Measurements from ENCODE around the gene WT1.
"Not testable (repeated sequence)": the region's sequence is repeated elsewhere in the genome, so short reads cannot be mapped to it uniquely, and the experiment has no call there.

WT1 gene

DNA sequence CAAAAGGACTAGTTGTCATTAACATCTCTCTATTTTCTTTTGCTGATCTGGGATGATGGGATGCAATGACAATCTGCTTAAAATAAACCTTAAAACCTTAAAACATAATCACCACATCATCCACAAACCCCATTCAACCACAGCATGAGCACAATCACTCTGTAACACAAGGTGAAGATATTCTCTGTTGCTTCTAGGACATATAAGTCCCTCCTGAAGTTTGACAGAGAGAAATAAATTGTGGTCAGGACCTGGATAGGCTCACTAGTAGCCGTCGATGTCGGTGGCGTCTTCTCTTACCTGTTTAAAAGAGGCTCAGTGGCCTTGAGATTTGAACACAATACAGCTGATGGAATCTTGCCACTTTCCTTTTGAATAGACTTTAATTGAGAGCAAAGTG is 47.9 kb downstream of the WT1 start:
- no peak for DNase-seq (ENCODE audit: low spot score)

DNA sequence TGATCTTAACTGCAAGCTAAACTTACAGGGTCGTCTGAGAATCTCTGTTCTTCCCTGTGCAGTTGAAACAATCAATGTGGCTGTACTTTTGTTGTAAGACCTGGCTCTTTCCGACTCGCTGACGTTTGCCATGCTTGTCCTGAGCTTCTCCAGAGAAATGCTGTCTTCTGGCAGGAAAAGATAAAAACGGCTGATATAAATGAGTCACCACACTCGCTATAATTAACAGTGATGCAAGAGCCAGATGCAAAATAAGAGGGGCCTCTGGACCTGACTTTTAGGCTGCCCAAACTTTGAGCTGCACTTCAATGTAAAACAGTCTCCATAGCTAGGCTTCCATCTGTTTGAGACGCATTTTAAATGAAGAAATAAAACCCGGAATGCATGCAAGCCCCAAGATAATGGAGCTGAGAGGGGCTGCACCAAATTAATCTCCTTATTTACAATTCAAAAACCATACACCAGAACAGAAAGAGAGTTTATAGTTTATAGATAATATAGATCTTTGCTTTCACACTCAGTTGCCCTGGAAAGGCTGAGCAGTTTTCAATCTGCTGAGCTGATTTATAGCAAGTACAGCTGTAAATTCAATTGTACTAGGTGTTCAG is 48.5 kb downstream of the WT1 start:
- DNase-seq (ENCODE audit: low spot score) = no peak

DNA sequence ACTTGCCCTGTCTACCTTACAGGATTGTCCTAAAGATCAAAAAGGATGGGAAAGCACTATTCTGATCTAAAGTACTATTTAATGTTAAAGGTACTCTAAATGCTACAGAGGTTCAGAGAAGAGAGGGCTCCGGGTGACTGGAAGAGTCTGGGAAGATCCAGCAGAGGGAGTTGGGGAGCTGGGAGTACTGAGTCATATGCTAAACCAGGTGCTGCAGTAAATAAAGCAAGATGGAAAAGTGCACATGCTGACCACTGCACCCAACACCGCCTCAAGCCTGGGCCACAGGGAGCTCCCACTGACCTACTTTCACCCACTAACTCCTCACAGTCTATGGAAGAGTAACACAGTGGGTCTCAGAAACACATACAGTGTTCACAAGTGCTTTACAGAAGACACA is 49.3 kb downstream of the WT1 start:
- DNase-seq (ENCODE audit: low spot score) = no peak

DNA sequence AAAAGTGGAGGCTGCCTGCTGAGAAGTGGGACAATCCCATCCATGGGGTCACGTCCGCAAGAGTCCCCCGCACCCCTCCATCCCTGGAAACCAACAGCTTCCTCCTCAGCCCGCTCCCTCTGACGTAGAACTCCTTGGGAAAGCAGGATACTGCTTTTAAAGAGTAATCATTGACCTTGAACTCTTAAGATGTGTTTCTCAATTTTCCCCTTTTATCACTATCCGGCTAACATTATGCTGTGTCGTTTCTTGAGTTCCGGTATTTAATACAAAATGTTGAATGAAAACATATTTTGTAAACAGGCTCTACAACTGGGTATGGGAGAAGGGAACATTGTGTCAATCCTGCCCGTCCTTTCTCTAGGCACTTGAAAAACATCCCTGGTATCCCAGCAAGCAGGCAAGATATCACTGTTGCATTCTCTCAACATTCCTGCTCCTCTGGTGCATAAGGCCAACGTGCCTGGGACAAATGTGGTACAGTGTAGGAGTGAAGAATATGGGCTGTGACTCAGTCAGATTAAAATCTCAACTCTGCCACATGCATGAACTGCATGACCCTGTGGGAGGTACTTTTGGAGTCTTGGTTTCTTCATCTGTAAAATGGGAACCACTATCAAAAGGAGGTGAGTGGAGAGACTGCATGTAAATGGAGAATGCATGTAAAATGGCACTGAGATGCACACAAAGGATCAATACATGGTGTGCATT is 52.8 kb downstream of the WT1 start:
- DNase-seq (ENCODE audit: low spot score) = no peak

DNA sequence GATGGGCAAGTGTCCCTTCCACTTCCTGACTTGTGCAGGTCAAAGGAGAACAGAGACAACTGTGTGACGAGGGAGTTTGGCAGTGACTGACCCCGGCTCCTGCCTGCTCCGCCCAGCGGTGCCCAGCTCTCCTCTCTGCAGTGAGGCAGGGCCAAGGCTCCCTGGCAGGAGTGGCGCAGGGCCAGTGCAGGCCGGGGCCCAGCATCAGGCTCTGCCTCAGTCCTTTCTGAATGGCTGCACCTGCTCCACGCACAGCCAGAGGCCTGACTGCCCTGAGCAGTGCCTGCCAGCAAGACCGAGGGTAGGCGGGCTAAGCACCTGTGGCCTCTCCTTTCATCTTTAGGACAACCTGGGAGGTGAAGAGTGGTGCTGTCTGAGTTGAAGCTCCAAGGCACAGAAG is 54.2 kb downstream of the WT1 start:
- no peak for DNase-seq (ENCODE audit: low spot score)

DNA sequence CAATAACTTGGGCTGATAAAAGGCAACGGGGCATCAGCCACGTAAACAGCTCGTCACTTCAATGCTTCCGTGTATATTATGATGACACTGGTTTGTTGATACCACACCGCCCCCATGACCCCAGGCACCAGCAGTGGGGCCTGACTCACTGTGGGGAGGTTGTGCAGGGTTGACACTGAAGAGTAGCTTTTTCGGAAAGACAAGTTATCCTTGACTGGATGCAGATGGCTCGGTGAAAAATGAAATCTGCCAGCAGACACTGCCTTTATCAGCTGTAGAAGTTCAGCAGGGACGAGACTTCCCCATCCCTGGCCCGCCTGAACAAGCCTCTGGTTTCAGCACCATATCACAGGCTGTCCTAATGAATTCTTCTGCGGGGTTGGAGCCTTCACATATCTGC is 55.6 kb downstream of the WT1 start:
- no peak for DNase-seq (ENCODE audit: low spot score)

DNA sequence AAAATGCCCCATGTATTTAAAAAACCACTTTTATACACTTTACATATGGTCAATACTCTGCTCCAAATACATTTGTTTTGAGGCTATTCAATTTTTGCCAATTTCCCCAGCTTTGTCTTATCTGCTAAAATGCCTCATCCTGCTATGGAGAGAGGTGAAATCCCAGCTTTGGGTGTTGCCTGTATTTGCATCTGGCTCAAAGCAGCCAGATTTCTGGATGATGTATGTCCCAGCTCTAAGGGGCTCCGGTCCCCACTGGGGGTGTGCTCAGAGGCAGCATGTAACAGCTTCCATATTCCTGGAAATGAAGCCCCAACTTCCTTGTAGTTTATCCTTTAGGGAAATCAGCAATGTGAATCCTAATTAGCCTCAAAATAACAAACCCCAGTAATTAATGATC is 59.5 kb downstream of the WT1 start:
- no peak for DNase-seq (ENCODE audit: low spot score)

DNA sequence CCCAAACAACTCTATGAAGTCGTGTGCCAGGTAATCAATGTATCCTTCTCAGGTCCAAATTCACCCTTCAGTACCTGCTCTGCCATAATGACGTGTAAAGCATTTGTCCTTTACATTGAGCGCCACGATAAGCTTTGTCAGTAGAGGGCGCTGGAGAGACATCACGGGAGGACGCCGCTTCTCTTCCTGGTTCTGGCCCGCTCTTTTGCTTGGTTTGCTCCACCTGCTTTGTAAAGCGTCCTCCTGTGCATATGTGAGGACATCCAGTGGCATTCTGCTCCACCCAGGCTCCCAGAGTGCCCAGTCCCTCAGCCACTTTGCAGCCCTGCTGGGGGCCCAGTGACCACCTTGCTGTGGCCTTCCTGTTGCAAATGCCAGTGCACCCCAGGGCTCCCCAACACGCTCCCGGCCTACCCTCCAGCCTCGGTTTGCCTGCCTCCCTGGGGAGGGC is 61.1 kb downstream of the WT1 start:
- no peak for DNase-seq (ENCODE audit: low spot score)

DNA sequence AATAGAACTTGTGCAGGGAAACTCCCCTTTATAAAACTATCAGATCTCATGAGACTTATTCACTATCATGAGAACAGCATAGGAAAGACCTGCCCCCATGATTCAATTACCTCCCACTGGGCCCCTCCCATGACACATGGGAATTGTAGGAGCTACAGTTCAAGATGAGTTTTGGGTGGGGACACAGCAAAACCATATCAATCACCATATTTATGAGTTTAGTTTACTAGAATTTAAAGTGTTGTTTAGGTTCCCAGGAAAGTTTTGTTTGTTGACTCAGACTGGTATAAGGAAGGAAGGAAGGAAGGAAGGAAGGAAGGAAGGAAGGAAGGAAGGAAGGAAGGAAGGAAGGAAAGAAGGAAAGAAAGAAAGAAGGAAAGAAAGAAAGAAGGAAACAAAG is 65.4 kb downstream of the WT1 start:
- DNase-seq (ENCODE audit: low spot score) = not testable (repeated sequence)

DNA sequence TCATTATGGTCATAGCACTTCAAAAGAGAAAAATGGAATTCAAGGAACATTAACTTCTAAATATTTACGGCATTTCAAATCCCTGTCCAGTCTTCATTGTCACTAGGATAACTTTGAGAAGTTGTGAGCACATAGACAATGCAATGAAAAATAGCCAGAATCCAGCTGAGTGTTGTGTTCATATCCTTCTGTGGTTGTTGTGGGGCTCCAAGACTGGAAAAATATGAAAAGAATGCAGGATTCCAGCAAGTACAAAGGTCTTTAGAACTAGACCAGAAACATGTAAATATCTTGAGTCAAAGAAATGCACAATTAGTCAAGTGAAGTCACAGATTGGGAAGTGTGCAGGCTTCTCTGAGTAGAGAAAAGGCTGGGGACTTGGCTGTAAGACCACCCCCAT is 68.7 kb downstream of the WT1 start:
- DNase-seq (ENCODE audit: low spot score) = no peak

DNA sequence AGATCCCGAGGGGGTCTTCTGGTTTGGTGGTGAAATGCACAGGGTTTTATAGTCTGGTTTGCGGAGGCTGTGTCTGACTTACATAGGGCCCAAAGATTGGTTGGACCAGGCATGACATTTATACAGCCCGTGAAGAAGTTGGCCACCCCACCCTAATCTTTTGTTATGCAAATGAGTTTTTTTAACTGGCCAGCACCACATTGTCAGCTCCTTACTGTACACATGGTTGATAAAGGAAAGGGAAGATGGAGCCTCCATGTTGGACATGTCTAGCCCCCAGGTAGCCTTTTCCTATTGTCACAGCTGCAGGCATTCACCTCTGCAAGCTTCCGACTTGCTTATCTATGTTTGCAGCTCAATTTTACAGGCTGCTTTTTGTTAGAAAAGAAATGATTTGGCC is 70.1 kb downstream of the WT1 start:
- DNase-seq (ENCODE audit: low spot score) = no peak

DNA sequence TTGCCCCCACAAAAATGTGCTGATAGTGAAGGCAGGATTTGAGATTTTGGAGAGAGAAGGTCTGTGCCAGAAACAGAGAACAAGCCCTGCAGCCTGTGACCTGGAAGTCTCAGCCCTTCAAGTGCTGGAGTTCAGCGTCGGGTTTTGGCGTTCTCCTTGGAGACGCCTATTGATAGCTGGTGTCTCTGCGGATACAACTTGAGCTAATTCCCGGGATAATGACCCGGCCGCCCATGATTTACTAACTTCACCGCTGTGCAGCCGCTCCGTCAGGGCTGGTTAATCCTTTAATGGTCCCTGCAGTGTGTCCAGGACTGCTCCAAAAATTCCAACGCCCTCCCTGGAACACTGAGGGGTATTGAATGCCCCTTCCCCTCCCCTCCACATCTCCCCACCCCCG is 76.6 kb downstream of the WT1 start:
- no peak for DNase-seq (ENCODE audit: low spot score)

DNA sequence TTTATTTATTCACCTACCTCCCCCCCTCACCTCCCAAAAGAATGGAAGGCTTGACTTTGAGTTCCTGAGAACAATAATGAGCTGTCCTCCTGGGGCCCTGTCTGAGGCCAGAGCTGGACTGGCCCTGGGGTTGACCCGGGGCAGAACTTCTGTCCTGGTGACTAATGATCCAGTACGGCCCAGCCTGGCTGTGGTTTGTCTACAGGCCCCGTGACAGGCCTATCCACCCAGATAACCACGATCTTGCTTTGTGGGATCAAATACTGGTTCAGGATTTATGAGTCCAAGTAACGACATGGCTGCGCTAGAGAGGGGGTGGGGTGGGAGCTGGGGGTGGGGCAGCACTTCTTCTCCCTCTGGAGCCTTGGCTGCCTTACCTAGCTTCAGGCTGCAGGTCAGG is 81.5 kb downstream of the WT1 start:
- DNase-seq (ENCODE audit: low spot score) = no peak

DNA sequence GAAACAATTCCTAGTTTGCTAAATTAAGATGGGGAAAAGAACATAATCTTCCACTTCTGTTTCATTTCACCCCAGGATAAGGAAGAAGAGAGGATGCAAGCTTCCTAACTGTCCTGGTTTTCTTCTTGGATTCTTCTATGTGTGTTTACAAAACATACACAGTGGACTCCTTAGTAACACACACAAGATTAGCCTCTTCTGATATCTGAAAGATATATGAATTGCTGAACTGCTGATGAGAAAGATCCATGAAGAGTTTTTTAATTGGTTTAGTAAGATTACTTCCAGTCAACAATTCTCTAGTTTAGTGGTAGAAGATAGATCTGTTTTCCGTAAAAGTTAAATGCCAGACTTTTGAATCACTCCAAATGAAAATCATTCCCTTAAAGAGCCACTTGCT is 86.8 kb downstream of the WT1 start:
- no peak for DNase-seq (ENCODE audit: low spot score)

DNA sequence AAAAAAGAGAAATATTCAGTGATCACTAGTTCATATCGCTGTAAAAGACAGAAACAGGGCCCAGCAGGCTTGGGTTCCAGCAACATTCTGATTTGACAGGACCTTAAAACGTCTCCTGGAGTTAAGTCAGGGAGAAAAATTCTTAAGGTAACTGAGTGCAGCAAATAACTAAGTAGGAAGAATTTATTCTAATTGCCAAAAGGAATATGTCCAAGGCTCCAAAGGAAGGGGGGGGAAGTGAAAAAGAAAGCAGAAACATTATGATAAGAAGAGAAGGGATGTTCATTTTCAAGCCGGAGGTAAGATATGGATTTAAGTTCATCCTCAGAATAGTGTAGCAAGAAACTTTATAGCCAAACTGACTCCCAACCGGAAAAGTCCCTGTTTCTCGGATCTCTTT is 90.4 kb downstream of the WT1 start:
- no peak for DNase-seq (ENCODE audit: low spot score)

DNA sequence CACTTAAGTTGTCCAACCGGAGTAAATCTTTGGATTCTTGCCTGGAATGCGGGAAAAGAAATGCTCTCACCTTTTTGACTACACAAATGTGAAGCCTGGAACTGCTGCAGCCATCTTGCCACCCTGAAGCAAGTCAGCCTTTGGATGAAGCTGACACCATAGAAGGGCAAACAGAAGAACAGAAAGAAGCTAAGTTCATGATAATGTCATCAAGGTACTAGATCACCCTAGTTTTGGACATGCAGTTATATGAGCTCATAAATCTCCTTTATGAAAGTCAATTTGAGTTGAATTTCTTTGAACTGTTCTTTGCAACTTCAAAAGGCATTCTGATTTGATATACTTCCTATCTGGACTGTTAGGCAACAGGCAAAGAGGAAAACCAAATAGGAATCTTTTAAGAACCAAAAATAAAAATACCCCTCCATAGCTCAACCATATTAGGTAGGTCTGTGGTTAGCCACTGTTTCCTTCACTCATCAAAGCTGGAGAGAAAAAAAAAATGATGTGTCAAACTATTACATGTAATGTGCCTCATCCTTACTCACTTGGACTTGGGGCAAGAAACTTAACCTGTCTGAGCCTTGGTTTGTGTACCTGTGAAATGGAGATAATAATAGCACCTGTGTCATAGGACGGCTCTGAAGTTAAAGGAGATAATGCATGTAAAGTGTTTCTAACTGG is 91.9 kb downstream of the WT1 start:
- no peak for DNase-seq (ENCODE audit: low spot score)

DNA sequence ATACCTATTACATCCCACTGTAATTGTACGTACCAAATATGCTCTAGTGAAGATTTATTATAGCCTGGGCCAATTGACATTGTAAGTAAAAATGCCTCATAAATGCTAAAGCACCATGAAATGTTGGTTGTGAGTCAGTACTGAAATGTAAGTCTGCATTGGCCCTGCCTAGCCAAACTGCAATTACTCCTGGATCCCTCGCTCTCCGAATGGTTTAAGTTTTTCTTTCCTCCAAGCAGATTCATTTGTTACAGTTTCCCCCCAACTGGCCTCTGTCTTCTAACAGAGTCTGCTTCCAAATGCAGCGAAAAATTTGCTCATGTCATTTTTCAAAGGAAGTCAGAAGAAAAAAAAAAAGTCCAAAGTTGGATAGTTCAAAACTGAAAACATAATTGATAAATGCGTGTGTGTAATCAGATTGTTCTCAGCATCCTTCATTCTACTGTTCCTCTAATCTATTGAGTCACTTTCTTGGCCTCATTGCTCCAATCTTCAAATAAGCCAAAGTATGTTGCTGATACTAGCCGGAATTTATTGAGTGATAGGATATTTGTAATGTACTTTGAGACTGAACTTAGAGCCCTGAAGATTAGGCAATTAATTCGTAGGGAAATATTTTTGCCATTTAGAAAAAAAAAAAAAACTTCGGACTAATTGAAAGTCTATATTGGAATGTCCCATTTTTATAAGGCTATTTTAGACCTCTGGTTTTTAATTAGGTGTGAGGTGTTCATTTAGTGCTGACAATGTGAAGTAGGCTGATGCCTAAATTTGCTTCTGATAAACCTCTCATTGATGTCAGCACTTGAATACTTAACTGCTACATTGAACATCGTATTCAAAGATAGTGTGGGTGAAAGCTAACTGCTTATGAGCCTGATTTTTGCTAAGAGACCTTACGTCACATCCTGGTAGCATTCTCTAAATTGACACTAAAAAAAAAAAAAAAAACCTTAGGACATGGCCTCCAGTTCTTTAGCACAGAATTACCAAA is 93.4 kb downstream of the WT1 start:
- DNase-seq (ENCODE audit: low spot score) = no peak

DNA sequence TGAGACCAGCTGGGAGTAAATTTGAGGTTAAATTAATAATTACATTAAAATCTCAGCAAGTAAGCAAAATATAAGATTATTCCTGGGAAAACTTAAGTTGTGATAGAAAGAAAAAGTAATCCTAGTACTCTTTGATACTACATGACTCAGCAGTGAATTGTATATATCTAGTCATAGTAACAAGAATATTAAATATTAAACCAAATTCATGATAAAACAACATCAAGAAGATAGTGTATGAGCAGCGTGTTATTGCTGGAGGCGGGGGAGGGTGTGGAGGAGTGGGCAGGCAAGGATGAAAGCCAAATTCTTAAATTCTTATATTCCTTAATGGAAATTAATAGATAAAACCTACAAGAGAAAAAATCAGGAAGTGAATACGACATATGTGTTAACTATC is 95.2 kb downstream of the WT1 start:
- DNase-seq (ENCODE audit: low spot score) = no peak
